Ishikawa (cell line): ENCODE measurements around the gene KCTD6.

ENCODE experiments used
- CEBPB ChIP-seq: IDR thresholded peaks from 2 replicates; pipeline ENCODE4 v1.6.1; 2012
- EGR1 ChIP-seq: IDR thresholded peaks from 2 replicates; pipeline ENCODE4 v1.6.1; 2012
- EP300 ChIP-seq: IDR thresholded peaks from 2 replicates; pipeline ENCODE4 v1.6.1; 2012; ENCODE audit warnings: borderline replicate concordance
- RAD21 ChIP-seq: IDR thresholded peaks from 2 replicates; pipeline ENCODE4 v1.6.1; 2012; ENCODE audit warnings: low read depth
- TAF1 ChIP-seq: IDR thresholded peaks from 2 replicates; pipeline ENCODE4 v1.6.1; 2012; ENCODE audit warnings: low read depth, mild to moderate bottlenecking
- TCF12 ChIP-seq: IDR thresholded peaks from 2 replicates; pipeline ENCODE4 v1.6.1; 2012; ENCODE audit warnings: low read depth
- YY1 ChIP-seq: IDR thresholded peaks from 2 replicates; pipeline ENCODE4 v1.6.1; 2012; ENCODE audit warnings: low read depth
- TF ChIP-seq, protein P1 (sequence below): IDR thresholded peaks from 2 replicates; pipeline ENCODE4 v1.6.1; 2012; ENCODE audit warnings: low read depth, mild to moderate bottlenecking
- TF ChIP-seq, protein P2 (sequence below): IDR thresholded peaks from 2 replicates; pipeline ENCODE4 v1.6.1; 2012

DNA sequence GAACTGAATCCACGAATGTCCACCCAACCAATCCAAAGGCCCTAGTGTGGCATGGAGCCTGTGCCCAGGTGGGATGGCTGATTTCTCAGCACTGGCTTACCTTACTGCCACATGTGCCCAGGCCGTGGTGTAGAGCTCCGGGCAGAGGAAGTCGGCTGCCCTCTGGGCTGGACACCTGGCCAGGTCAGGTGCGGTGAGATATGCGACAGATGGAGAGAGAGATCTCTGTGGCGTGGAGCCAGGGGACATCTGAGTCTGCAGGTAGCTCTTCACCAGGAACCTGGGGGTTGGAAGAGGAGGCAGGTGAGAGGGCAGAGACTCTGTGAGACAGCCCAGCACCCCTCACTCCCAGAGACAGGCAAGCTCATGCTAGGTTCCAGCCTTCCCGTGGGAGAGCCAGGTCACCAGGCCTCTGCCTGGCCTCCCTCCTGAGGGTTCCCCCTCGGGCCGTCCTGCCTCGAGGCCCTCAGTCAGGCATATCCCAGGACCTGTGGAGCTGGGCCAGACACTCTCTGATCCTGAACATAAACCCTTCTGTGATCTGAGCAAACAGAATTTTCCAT, 32.5 kb downstream of the KCTD6 start:
- TF ChIP-seq EGR1: no peak
- TF ChIP-seq YY1: no peak
- no peak for TF ChIP-seq EP300
- TF ChIP-seq RAD21: no peak
- no peak for TF ChIP-seq TAF1
- TF ChIP-seq, protein P1, sequence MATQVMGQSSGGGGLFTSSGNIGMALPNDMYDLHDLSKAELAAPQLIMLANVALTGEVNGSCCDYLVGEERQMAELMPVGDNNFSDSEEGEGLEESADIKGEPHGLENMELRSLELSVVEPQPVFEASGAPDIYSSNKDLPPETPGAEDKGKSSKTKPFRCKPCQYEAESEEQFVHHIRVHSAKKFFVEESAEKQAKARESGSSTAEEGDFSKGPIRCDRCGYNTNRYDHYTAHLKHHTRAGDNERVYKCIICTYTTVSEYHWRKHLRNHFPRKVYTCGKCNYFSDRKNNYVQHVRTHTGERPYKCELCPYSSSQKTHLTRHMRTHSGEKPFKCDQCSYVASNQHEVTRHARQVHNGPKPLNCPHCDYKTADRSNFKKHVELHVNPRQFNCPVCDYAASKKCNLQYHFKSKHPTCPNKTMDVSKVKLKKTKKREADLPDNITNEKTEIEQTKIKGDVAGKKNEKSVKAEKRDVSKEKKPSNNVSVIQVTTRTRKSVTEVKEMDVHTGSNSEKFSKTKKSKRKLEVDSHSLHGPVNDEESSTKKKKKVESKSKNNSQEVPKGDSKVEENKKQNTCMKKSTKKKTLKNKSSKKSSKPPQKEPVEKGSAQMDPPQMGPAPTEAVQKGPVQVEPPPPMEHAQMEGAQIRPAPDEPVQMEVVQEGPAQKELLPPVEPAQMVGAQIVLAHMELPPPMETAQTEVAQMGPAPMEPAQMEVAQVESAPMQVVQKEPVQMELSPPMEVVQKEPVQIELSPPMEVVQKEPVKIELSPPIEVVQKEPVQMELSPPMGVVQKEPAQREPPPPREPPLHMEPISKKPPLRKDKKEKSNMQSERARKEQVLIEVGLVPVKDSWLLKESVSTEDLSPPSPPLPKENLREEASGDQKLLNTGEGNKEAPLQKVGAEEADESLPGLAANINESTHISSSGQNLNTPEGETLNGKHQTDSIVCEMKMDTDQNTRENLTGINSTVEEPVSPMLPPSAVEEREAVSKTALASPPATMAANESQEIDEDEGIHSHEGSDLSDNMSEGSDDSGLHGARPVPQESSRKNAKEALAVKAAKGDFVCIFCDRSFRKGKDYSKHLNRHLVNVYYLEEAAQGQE: no peak
- no peak for TF ChIP-seq CEBPB
- TF ChIP-seq, protein P2, sequence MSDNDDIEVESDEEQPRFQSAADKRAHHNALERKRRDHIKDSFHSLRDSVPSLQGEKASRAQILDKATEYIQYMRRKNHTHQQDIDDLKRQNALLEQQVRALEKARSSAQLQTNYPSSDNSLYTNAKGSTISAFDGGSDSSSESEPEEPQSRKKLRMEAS: no peak
- no peak for TF ChIP-seq TCF12
